Lower lobe of right lung (tissue), 2 donors: ENCODE data around the gene GPR183. TPM values are rescaled to one million over a fixed set of nuclear protein-coding genes. Genes with fewer than 3 reads are reported as not detected.
A peak's percentile ranks its signal among the peaks of the same experiment; 100 is the strongest.

Experiments used
- ATAC-seq, 2 donors: fragments of 200-7000 bp; cut with Tn5 transposase; one replicate each; pipeline ENCODE4 v1.9.1; 2020 to 2022; ENCODE audit warnings: mild to moderate bottlenecking in 2 of 2, moderate library complexity in 2 of 2
- DNase-seq: peaks from one replicate; pipeline ENCODE4 v3.0.0-alpha.2; 2020
- H3K27ac ChIP-seq: fragments of 200-600 bp; one replicate; pipeline ENCODE4 v1.8.0; 2022
- H3K27me3 ChIP-seq: fragments of 200-600 bp; one replicate; pipeline ENCODE4 v1.8.0; 2022; ENCODE audit warnings: low read depth
- H3K36me3 ChIP-seq: fragments of 200-600 bp; one replicate; pipeline ENCODE4 v1.8.0; 2022; ENCODE audit warnings: mild to moderate bottlenecking
- H3K4me1 ChIP-seq: fragments of 200-600 bp; one replicate; pipeline ENCODE4 v1.8.0; 2022
- H3K4me3 ChIP-seq: fragments of 200-600 bp; one replicate; pipeline ENCODE4 v1.8.0; 2022; ENCODE audit warnings: mild to moderate bottlenecking
- H3K9me3 ChIP-seq: fragments of 200-600 bp; one replicate; pipeline ENCODE4 v1.8.0; 2022
- CTCF ChIP-seq: fragments of 200-600 bp; IDR thresholded peaks from one replicate; pipeline ENCODE4 v1.8.0; 2022; ENCODE audit warnings: antibody characterized with exemption, mild to moderate bottlenecking
- intact Hi-C: fragments of 100-400 bp; cut with DNase I; formaldehyde crosslinking; loops from one replicate; pipeline ENCODE4 v1.11.0; 2022
- total RNA-seq: library from RNA; stranded (reverse); fragmentation: NEBNext Ultra II Directional; extraction: Animal tissue kit (Norgen Biotek cat#: 25700); gene quantifications from one replicate; pipeline ENCODE4 v1.2.1, GENCODE V29; 2021
- donor health status: DM: no; HTN: yes; CAD: no; lungs with severe emphysema.

The GPR183 gene
- total RNA-seq, 1 donor from 2014 or later: 9.0 TPM

GRCh38 chr13:99316224-99316623 lies 9.0 kb upstream of the GPR183 start:
- Histone ChIP-seq H3K36me3 (peaks cover 11% of the 10 kb centered on the region), H3K27ac (no peak overlapping the region), H3K9me3 (no peaks in the 10 kb centered on the region), H3K4me3 (no peak overlapping the region), H3K4me1 (peaks cover 57% of the 10 kb centered on the region), H3K27me3 (no peaks in the 10 kb centered on the region)
- no peak for DNase-seq
- peak in 1 of 2 donors; percentile 6 for ATAC-seq
- TF ChIP-seq CTCF: no peak
- intact Hi-C loops: no loop called here

DNA sequence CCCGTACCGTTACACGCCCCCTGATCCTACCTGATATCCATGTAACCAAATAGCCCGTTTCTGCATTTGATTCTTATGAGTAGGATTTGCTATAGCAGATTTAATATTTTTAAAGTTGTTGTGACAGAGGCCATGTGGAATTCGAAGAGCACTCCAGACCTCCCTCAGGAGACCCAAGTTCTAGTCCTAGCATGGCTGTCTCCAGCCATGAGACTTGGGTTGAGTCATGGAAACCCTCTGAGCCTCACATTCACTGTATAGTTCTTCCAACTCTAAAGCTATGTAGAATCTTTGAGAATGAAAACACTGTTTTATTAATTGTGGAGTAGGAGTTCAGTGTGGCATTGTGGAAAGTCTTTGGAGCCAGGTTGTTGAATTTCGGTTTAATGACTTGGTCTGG lies 8.0 kb upstream of the GPR183 start:
- Histone ChIP-seq H3K9me3 (no peaks in the 10 kb centered on the region), H3K4me3 (no peak overlapping the region), H3K27ac (no peak overlapping the region), H3K36me3 (peaks cover 11% of the 10 kb centered on the region), H3K4me1 (peaks cover 47% of the 10 kb centered on the region), H3K27me3 (no peaks in the 10 kb centered on the region)
- DNase-seq (no peak), ATAC-seq (no peak)
- TF ChIP-seq CTCF: no peak
- intact Hi-C loops: no loop called here

DNA sequence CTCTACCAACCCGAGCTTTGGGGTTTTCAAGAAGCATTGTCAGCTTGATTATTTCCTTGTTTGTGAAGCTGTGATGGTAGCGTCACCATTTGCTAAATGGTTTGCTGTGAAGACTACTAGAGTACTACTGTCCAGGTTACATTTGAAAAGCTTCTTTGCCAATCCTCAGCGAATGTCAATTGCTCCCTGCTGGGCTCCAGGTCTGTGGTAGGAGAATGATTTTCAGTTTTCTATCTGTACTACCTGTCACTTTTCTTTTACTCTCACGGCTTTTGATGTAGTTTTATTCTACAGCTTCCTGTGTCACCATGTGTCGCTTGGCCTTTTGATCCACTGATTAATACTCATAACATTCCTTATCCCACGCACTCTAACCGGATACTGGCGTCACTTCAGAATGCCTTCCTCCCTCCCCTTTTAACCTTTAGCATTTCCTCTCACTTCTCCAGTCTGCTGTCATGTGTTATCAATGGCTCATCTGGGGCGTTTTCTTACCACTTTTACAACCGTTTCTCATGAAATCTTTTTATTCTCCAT lies 7.5 kb upstream of the GPR183 start:
- no peak for DNase-seq

GRCh38 chr13:99313941-99314340 lies 6.7 kb upstream of the GPR183 start:
- Histone ChIP-seq H3K27me3 (no peaks in the 10 kb centered on the region), H3K4me3 (no peak overlapping the region), H3K4me1 (peaks cover 46% of the 10 kb centered on the region), H3K36me3 (peaks cover 4% of the 10 kb centered on the region), H3K27ac (no peak overlapping the region), H3K9me3 (no peaks in the 10 kb centered on the region)
- DNase-seq: no peak
- no peak for ATAC-seq
- intact Hi-C loops: no loop called here
- TF ChIP-seq CTCF: no peak

More for the DNA sequence above, 7.5 kb upstream of the GPR183 start:
- H3K27ac ChIP-seq: no peak overlapping the region
- no peaks in the 10 kb centered on the region for H3K9me3 ChIP-seq
- H3K4me1 ChIP-seq: peaks cover 46% of the 10 kb centered on the region
- no peaks in the 10 kb centered on the region for H3K27me3 ChIP-seq
- intact Hi-C loops: no loop called here
- H3K36me3 ChIP-seq: peaks cover 8% of the 10 kb centered on the region
- no peak overlapping the region for H3K4me3 ChIP-seq
- no peak for TF ChIP-seq CTCF
- ATAC-seq: peak in 1 of 2 donors; percentile 13

GRCh38 chr13:99313501-99313900 lies 6.3 kb upstream of the GPR183 start:
- no peak for DNase-seq
- no peak overlapping the region for H3K4me3 ChIP-seq
- H3K36me3 ChIP-seq: no peaks in the 10 kb centered on the region
- ATAC-seq: no peak
- no peaks in the 10 kb centered on the region for H3K9me3 ChIP-seq
- no peaks in the 10 kb centered on the region for H3K27me3 ChIP-seq
- intact Hi-C loops: no loop called here
- H3K27ac ChIP-seq: no peak overlapping the region
- H3K4me1 ChIP-seq: peaks cover 46% of the 10 kb centered on the region
- TF ChIP-seq CTCF: no peak
